IPS DF 4.7 (cell line): ENCODE measurements around the gene IQGAP3.
"Not testable (repeated sequence)": the region's sequence is repeated elsewhere in the genome, so short reads cannot be mapped to it uniquely, and the experiment has no call there.

Experiments used
- DNase-seq: peaks from one replicate; pipeline ENCODE4 v3.0.0-alpha.2; 2013; ENCODE audit warnings: low spot score; ENCODE audit errors: extremely low read depth

The IQGAP3 gene

GRCh38 chr1:156571919-156572662, at the start of gene IQGAP3:
TSS of gene IQGAP3 (minus strand) at chr1:156572565. CDS start at chr1:156572529, 36 bp downstream.
- no peak for DNase-seq

GRCh38 chr1:156619582-156619955, 47.2 kb upstream of the IQGAP3 start:
- DNase-seq, result no peak

GRCh38 chr1:156618853-156619581, 46.7 kb upstream of the IQGAP3 start, which contains the start of gene HAPLN2:
TSS of gene HAPLN2 (plus strand) at chr1:156619415. CDS start at chr1:156623491, 4,076 bp downstream.
- DNase-seq, result no peak

- DNase-seq, result no peak
Measured at GRCh38 chr1:156616463-156616862, 44.1 kb upstream of the IQGAP3 start.

- DNase-seq, result no peak
Measured at GRCh38 chr1:156615946-156616345, 43.6 kb upstream of the IQGAP3 start.

GRCh38 chr1:156612666-156613065, 40.3 kb upstream of the IQGAP3 start:
- DNase-seq, result no peak

GRCh38 chr1:156610072-156610471, 37.7 kb upstream of the IQGAP3 start:
- DNase-seq, result not testable (repeated sequence)

- DNase-seq, result no peak
Measured at GRCh38 chr1:156608981-156609380, 36.6 kb upstream of the IQGAP3 start.

- DNase-seq, result no peak
Measured at GRCh38 chr1:156608036-156608674, 35.8 kb upstream of the IQGAP3 start.

GRCh38 chr1:156607344-156607743, 35.0 kb upstream of the IQGAP3 start:
- DNase-seq, result not testable (repeated sequence)

- DNase-seq, result no peak
Measured at GRCh38 chr1:156602557-156602993, 30.2 kb upstream of the IQGAP3 start.

- no peak for DNase-seq
Measured at GRCh38 chr1:156601892-156602291, 29.5 kb upstream of the IQGAP3 start.

- no peak for DNase-seq
Measured at GRCh38 chr1:156601122-156601830, 28.9 kb upstream of the IQGAP3 start, which contains the start of gene GPATCH4. TSS of gene GPATCH4 (minus strand) at chr1:156601479.

- no peak for DNase-seq
Measured at GRCh38 chr1:156600733-156601121, 28.4 kb upstream of the IQGAP3 start.

- no peak for DNase-seq
Measured at GRCh38 chr1:156599811-156600210, 27.4 kb upstream of the IQGAP3 start.

GRCh38 chr1:156598731-156599432, 26.5 kb upstream of the IQGAP3 start:
- no peak for DNase-seq

GRCh38 chr1:156598125-156598524, 25.8 kb upstream of the IQGAP3 start:
- no peak for DNase-seq

- no peak for DNase-seq
Measured at GRCh38 chr1:156596426-156596825, 24.1 kb upstream of the IQGAP3 start.

- no peak for DNase-seq
Measured at GRCh38 chr1:156595016-156595415, 22.7 kb upstream of the IQGAP3 start.

- no peak for DNase-seq
Measured at GRCh38 chr1:156594190-156594589, 21.8 kb upstream of the IQGAP3 start.

GRCh38 chr1:156593661-156593989, 21.3 kb upstream of the IQGAP3 start:
- no peak for DNase-seq
